CD4-positive, alpha-beta T cell treated with Interferon alpha-2 for 1 hour (primary cell): ENCODE results near the gene BRD3OS.

Experiments used
- DNase-seq, 2 donors: peaks; one replicate each; pipeline ENCODE4 v3.0.0-alpha.2; 2020 to 2022

BRD3OS gene

GRCh38 chr9:133989625-133990365 is 35.5 kb upstream of the BRD3OS start:
- no peak for DNase-seq

DNA sequence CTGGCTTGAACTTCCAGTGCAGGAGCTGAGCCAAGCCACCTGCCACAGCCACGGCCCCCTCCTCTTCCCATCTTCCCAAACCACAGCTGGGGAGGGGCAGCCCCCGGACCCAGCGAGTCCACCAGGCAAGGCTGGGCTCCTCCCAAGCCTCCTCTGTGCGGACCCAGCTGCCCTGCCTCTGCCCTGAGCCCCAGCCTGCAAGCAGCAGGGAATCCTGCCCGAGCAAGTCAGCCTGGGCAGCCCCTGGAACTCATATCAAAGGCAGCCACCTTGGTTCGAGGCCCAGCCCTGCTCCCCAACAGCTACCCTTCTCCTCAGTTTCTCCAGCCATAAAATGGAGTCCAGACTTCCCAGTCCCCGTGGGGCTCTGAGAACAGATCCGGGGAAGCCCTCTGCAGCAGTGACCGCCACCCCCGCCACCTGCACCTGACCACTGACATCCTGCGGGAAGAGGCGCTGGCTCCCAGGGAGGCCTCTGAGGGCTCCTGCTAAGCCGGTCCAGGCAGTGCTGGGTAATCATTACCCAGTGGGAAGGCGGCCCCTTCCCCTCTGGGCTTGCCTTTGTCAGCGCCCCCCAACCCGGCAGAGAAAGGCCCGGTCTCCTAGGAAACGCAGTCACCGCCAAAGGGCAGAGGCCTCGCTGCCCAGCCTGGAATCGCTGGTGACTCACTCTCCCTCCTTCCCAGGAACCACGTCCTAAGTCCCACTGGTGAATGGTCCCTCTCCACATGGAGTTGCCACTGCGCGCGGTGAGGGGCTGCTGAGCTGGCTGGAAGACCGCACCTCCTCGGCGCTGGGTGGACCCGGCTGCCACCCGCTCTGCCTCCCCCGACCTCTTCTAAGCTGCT is 34.7 kb upstream of the BRD3OS start:
- no peak for DNase-seq

GRCh38 chr9:133991214-133991921 is 33.9 kb upstream of the BRD3OS start:
- DNase-seq, result peak in 1 of 2 donors; percentile 9

DNA sequence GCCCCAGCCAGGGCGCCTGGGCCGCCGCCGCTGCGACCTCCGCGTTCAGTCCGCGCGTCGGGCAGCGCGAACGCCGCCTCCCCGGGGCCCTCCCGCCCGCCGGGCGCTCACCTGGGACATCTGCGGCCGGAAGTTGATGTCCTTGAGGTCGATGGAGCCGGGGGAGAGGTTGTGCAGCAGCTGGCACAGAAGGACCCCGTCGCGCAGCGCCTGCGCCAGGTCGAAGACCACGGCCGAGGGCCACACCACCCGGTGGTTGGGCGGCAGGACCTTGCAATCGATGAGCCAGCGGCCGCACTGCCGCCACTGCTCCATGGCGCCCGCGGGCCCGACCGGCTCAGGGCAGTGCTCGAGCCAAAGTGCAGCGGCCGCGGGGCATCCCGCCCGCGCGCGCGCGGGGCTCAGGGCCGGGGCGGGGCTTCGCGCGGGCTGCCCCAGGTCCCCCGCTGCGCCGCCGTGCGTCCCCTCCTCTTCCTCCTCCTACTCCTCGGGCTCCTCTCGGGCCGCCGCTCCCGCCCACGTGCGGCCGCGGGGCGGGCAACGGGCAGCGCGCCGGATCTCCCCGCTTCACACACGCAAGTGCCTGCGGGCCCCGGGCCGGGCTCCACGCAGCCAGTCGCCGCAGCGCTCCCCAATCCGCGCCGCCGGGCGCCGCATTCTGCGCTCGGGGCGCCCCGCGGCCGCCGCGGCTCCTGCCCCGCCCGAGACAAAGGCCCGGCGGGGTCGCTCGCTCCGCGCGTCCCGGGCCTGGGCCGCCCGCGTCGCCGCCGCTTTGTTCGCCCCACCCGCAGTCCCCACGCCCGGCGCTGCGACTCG is 33.1 kb upstream of the BRD3OS start, which contains the start of gene VAV2:
Gene VAV2, minus strand, starts transcription at position 361 of the 816 bp plus-strand sequence. Its CDS starts 46 bp downstream, at position 315.
- DNase-seq, result peak; percentile 46 to 48

DNA sequence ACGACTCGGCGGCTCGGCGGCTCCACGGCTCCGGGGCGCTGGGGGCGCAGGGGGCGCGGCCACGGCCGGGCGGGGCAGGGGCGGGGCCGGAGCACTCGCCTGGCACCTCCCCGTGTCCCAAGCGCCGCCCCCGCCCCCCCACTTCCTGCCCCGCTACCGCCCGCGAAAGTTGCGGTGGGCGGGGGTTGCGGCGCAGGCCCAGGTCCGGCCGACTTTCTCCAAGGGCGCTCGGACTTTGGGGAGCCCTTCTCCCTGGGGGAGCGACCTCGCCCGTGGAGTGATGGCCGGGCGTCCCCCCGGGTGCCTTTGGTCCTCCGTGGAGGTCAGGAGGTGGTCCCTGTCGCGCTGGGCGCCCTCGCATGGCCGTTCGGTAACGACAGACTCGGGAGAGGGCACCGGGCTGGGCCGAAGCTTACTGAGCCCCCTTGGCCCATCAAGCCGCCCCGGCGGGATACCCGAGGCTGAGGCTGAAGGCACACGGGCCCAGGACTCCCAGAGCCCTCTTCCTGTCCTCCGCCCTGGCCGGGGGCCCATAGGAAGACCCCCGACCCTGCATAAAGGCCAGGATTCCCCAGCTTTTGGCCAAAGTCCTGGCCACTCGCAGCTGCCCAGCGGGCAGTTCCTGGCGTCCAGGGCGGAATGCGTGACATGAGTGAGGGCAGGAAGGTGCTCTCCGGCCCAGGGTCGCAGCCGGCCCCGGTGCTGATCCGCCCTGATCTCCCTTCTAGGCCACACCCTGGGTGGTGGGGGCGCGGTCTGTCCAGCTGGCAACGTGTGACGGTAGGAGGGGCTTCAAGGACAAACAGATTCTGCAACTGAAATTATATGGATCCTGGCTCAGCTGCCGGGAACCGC is 32.3 kb upstream of the BRD3OS start:
- DNase-seq, result peak; percentile 70 to 80

GRCh38 chr9:133993635-133994253 is 31.5 kb upstream of the BRD3OS start:
- DNase-seq, result no peak

GRCh38 chr9:133994353-133995011 is 30.8 kb upstream of the BRD3OS start:
- peak; percentile 72 to 75 for DNase-seq

DNA sequence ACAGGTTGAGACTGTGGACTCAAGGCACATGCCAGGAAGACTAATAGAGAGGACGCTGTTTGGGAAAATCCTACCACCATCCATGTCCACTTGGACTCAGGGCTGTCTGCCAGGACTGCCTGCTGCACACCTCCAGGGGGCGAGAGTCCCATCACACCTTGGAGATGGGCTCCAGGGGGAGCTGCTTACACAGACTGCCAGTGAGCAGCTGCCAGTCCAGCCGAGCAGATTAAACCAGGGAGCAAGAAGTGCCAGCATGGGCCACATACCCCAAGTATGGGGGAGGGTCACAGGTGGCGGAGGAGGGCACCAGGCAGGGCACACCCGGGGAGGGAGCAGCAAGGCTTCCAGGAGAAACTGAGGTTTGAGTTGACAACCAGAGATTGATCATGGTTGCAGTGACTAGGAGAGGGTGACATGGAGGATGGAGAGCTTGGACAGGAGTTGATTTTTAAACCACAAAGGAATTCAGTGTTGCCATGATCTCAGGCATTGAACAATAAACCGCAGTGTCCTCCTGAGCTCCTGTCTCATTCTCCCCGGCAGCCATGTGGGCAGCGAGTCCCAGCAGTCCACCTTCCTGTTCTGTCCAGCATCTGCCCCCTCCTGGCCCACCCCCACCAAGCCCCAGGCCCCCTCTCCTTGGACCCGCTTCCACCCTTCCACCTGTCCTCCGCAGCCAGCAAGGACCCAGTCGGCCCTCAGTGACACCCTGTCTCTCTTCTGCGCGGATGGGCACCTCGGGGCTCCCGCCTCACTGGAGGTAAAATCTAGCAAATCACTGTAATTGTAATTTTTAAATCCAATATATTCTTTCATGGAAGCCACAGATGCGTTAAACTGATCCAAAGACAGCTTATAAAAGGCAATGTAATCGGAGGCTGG is 30.0 kb upstream of the BRD3OS start:
- no peak for DNase-seq

DNA sequence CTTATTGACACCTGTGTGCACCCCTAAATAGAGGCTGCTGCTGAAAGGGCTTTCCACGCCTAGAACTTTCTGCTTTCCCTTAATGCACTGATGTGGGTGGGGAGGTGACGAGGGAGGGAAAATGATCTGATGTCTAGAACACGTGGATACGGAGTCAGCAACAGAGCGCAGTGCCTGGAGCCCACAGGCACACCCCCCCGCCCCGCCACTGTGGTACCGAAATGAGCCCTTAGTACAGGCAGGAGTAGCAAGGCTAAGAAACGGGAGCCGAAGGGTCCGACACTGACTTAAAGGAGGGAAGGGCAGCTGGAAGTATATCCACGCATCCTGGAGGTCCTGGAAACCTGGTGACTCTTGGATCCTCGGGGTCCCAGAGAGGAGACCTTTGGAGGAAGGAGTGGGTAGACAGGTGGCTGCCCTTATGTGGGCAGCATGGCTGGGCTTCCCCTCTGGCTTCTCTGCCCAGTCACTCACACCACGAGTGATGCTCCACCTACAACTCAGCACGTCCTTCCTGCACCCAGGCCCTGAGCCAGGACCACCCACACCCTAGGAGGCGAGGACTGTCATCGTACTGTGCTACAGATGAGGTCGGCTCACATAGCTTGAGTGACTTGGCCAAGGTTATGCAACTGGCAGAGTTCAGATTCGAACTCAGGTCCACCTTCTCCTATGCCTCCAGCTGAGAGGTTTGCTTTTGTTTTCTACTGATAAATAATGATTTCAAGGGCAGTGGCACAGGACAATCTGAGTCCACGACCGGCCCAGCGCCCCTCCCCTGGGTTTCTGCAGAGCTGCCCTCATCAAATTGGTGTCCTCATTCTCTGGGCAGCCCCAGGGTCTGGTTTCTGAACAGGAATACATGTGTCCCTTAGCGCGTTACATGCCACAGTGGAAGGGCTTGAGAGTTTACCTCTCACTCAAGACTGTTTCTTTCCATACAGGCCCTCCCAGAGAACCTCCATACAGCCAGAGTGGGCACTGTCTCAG is 28.5 kb upstream of the BRD3OS start:
- DNase-seq, result no peak

DNA sequence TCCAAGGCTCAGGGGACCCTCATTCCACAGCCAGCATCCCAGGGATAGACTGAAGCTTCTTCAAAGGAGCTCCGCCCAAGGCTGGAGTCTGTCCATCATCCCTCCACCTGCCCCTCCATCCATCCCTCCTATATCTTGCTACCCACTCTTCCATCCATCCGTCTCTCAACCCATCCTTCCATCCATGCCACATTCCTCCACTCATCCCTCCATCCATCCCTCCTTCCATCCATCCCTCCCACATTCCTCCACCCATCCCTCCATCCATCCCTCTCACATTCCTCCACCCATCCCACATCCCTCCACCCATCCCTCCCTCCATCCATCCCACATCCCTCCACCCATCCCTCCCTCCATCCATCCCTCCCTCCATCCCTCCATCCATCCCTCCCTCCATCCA is 27.7 kb upstream of the BRD3OS start:
- DNase-seq, result no peak

DNA sequence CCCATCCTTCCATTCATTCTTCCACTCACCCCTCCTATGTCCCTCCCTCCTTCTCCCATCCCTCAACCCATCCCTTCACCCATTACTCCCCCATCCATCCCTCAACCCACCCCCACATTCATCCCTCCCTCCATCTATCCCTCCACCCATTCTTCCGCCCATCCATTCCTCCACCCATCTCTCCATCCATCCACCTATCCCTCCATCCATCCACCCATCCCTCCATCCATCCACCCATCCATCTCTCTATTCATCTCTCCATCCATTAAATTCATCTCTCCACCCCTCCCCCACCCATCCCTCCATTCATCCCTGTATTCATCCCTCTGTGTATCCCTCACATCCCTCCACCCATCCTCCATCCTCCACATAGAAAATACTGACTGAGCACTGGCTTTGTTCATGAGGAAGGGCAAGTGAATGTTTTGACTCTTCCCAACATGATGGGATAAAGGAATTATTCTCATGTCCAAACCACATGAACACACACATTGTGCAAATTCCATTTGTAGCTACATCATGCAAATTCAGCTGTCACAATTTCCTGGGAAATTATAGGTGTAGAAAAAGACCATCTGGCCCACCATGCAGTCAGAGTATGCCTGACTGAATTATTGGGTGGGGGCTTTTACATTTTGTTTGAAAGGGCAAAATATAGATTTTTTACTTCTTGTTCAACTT is 26.2 kb upstream of the BRD3OS start:
- DNase-seq, result no peak

DNA sequence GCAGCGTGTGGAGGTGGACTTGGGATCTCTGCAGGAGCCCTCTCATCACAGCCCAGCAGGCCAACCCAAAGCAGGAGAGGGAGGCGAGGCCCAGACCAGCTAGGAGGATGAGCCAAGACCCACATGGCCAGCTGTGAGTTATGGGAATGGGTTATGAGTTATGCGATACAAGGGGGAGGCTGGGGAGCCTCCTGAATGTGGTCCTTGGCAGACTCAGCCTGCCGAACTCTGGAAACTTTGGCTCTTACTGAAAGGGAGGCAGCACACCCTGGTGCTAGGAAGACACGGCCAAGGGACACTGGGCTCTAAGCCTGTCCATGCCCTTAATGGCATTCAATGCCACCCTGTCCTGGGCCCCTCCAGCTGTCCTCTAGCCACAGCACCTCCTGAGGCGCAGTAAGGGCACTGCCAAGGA is 25.4 kb upstream of the BRD3OS start:
- no peak for DNase-seq

DNA sequence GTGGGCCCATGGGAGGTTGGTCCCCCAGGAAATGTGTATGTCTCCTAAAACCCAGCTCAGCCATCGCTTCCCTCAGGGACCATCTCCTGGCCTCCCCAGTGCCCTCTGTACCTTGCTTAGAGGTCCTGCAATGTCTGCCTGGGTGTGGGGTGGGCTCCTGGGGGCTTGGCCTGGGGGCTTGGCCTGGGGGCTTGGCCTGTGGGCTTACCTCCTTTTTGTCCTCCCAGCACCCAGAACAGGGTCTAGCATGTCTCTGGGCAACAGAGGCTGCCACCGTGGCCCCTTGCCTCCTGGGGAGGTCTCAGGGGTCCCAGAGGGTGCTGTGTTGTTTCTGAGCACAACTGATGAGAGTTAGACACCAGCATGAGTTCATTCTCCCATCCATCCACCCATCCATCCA is 22.5 kb upstream of the BRD3OS start:
- DNase-seq, result no peak

- DNase-seq, result no peak
Observed at GRCh38 chr9:134003237-134003636, 22.0 kb upstream of the BRD3OS start.

DNA sequence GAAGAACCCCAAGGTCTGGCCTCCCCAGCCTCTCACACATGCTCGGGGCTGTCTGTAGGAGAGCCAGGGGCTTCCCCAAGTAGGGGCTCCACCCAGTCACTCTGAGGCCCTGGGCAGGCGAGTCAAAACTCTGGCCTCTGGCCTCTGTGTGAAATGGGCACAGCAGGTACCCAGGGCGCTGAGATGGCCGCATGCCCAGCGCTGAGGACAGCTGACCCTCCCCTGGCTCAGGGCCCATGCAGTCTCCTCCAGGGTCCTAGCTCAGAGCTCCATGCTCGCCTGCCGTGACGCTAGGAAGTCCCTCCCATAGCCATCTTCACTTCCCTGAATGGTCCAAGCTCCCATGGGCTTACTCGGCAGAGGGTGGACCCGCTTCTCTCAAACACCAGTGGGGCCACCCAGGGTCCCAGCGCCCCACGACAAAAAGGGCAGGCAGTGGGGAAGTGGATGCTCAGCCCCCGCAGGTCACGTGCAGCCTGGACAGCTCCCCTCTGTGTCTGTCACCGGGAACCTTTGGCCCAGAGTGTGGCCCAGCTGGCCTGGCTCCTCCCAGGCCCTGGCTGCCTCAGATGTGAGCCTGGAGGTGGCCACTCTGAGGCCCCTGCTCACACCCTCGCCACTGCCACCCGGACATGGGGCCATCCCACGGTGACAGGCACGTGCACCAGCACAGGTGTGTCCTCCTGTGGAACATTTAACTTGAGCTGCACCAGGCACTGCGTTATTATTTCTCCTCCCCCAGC is 21.0 kb upstream of the BRD3OS start:
- no peak for DNase-seq

GRCh38 chr9:134004881-134005280 is 20.4 kb upstream of the BRD3OS start:
- no peak for DNase-seq

DNA sequence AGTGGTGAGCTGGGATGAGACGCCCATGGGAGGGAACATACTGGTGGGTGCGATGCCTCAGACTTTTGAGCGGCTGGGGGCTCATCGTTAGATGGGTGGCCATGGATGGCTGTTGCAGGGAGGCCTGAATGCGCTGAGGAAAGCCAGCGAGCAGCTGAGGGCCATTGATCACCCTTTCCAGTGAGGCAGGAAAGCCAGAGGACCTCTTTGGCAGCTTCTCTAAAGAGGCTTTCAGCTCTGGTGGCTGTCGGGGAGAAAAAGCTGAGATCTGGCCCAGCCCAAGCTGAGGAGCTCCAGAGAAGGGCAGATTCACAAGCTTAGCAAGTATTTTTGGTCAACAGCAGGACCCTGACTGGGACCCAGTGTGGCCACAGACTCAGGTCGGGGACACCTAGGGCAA is 19.9 kb upstream of the BRD3OS start:
- no peak for DNase-seq
